GM21360 (cell line): Measurements from ENCODE around the gene C3.
"Not testable (repeated sequence)": the region's sequence is repeated elsewhere in the genome, so short reads cannot be mapped to it uniquely, and the experiment has no call there.

Source experiments
- ATAC-seq: cut with Tn5 transposase; IDR thresholded peaks from one replicate; pipeline ENCODE4 v1.9.1; 2021; ENCODE audit warnings: mild to moderate bottlenecking, moderate library complexity; ENCODE audit not compliant: unreplicated experiment

The C3 gene

GRCh38 chr19:6713773-6714692, 6.4 kb downstream of the C3 start:
- no peak for ATAC-seq

- ATAC-seq, result no peak
Observed at GRCh38 chr19:6712692-6713670, 7.5 kb downstream of the C3 start.

GRCh38 chr19:6712231-6712630, 8.2 kb downstream of the C3 start:
- ATAC-seq, result no peak

- ATAC-seq, result no peak
Observed at GRCh38 chr19:6711605-6712004, 8.8 kb downstream of the C3 start.

- ATAC-seq, result no peak
Observed at GRCh38 chr19:6711078-6711361, 9.4 kb downstream of the C3 start.

- ATAC-seq, result no peak
Observed at GRCh38 chr19:6710273-6711077, 10.0 kb downstream of the C3 start.

- no peak for ATAC-seq
Observed at GRCh38 chr19:6709549-6709948, 10.9 kb downstream of the C3 start.

- not testable (repeated sequence) for ATAC-seq
Observed at GRCh38 chr19:6708913-6709312, 11.5 kb downstream of the C3 start.

GRCh38 chr19:6708346-6708745, 12.1 kb downstream of the C3 start:
- no peak for ATAC-seq

GRCh38 chr19:6707658-6708018, 12.8 kb downstream of the C3 start:
- no peak for ATAC-seq

- ATAC-seq, result no peak
Observed at GRCh38 chr19:6707011-6707657, 13.3 kb downstream of the C3 start.

GRCh38 chr19:6706633-6706958, 13.9 kb downstream of the C3 start:
- ATAC-seq, result no peak

- ATAC-seq, result no peak
Observed at GRCh38 chr19:6705931-6706632, 14.4 kb downstream of the C3 start.

GRCh38 chr19:6700586-6701316, 19.7 kb downstream of the C3 start:
- no peak for ATAC-seq

- no peak for ATAC-seq
Observed at GRCh38 chr19:6699935-6700334, 20.5 kb downstream of the C3 start.

GRCh38 chr19:6697291-6697690, 23.2 kb downstream of the C3 start:
- ATAC-seq, result no peak

GRCh38 chr19:6696239-6696820, 24.1 kb downstream of the C3 start:
- ATAC-seq, result no peak

- no peak for ATAC-seq
Observed at GRCh38 chr19:6694147-6694815, 26.2 kb downstream of the C3 start.

- no peak for ATAC-seq
Observed at GRCh38 chr19:6693681-6694080, 26.8 kb downstream of the C3 start.
